A549 (cell line): ENCODE results near the gene PRADC1. TPM values are rescaled to one million over a fixed set of nuclear protein-coding genes. Genes with fewer than 3 reads are reported as not detected.

Source experiments
- ATAC-seq, 2 experiments: fragments of 200-7000 bp in 1 of 2; fragments of >200 bp in 1 of 2; cut with Nextera tagmentation in 1 of 2; cut with Tn5 transposase in 1 of 2; 3 replicates each; pipeline versions ENCODE4 v1.8.0 to v1.9.1; 2018 to 2020; ENCODE audit warnings: mild to moderate bottlenecking in 1 of 2, moderate library complexity in 1 of 2
- CTCF ChIA-PET: fragments of 300-600 bp; sonication (Branson Sonifier 250); formaldehyde crosslinking; extraction: SDS; loops from one replicate; lab custom pipeline; 2021; ENCODE audit warnings: antibody characterized with exemption, inconsistent platforms; lab: Yijun Ruan, JAX
- POLR2A ChIA-PET: fragments of 350-600 bp; formaldehyde crosslinking; extraction: SDS; loops from one replicate; lab custom pipeline; 2021; ENCODE audit warnings: antibody characterized with exemption, inconsistent platforms; lab: Yijun Ruan, JAX
- DNase-seq, 2 experiments: peaks; one replicate each; pipeline versions ENCODE4 v3.0.0 to v3.0.0-alpha.2; 2011 to 2016; ENCODE audit warnings: low read depth in 1 of 2, low spot score in 1 of 2
- FAIRE-seq: peaks from 2 replicates; lab custom pipeline; 2011; peaks lifted over from hg19 to GRCh38; lab: Jason Lieb, UNC
- H3K27ac ChIP-seq, 2 experiments: fragments of >200 bp; sonication (Bioruptor Twin); formaldehyde crosslinking; 3 replicates each; pipeline ENCODE4 v1.5.1; 2016 to 2017
- H3K4me1 ChIP-seq: fragments of >200 bp; sonication (Bioruptor Twin); formaldehyde crosslinking; 3 replicates; pipeline ENCODE4 v1.6.1; 2016
- H3K4me2 ChIP-seq: fragments of >200 bp; sonication (Bioruptor Twin); formaldehyde crosslinking; 3 replicates; pipeline ENCODE4 v1.6.1; 2016
- H3K4me3 ChIP-seq: fragments of >200 bp; sonication (Bioruptor Twin); formaldehyde crosslinking; 3 replicates; pipeline ENCODE4 v1.5.1; 2016
- H3K9me3 ChIP-seq: fragments of >200 bp; sonication (Bioruptor Twin); formaldehyde crosslinking; 3 replicates; pipeline ENCODE4 v1.6.1; 2016
- FOSB ChIP-seq: fragments of 250-450 bp; sonication (Bioruptor Pico); IDR thresholded peaks from 2 replicates; pipeline ENCODE4 v1.5.0; 2020; ENCODE audit warnings: mild to moderate bottlenecking, moderate library complexity
- HDAC2 ChIP-seq: fragments of 200-600 bp; sonication (generic); IDR thresholded peaks from 2 replicates; pipeline ENCODE4 v1.6.1; 2016
- HEYL ChIP-seq: fragments of 250-450 bp; sonication (Bioruptor Pico); IDR thresholded peaks from 2 replicates; pipeline ENCODE4 v1.8.0; 2021; ENCODE audit warnings: mild to moderate bottlenecking, moderate library complexity
- HOXA7 ChIP-seq: fragments of 250-450 bp; sonication (Bioruptor Pico); IDR thresholded peaks from 2 replicates; pipeline ENCODE4 v1.5.0; 2020; ENCODE audit warnings: mild to moderate bottlenecking, moderate library complexity
- HOXB13 ChIP-seq: fragments of 250-450 bp; sonication (Bioruptor Pico); IDR thresholded peaks from 2 replicates; pipeline ENCODE4 v1.5.0; 2020; ENCODE audit warnings: low read depth, mild to moderate bottlenecking, moderate library complexity
- JUN ChIP-seq, 2 experiments: fragments of >200 bp; sonication (Bioruptor Twin); formaldehyde crosslinking; IDR thresholded peaks; 2 replicates in 1 of 2; 3 replicates in 1 of 2; pipeline ENCODE4 v1.6.1; 2016 to 2017
- JUNB ChIP-seq: fragments of >200 bp; sonication (Bioruptor Twin); formaldehyde crosslinking; IDR thresholded peaks from 2 replicates; pipeline ENCODE4 v1.6.1; 2016
- KDM5A ChIP-seq: fragments of 200-600 bp; sonication (generic); IDR thresholded peaks from 2 replicates; pipeline ENCODE4 v1.6.1; 2016; ENCODE audit warnings: antibody characterized with exemption, mild to moderate bottlenecking
- MYC ChIP-seq: IDR thresholded peaks from 2 replicates; pipeline ENCODE4 v1.6.1; 2012; ENCODE audit warnings: mild to moderate bottlenecking, inconsistent platforms, low read length, improper control_type of control experiment, borderline replicate concordance
- NFE2L2 ChIP-seq: fragments of 150-350 bp; conservative IDR thresholded peaks from 2 replicates; pipeline ENCODE4 v1.6.1; 2014; ENCODE audit warnings: low read length
- PHF8 ChIP-seq: fragments of 200-600 bp; sonication (generic); IDR thresholded peaks from 2 replicates; pipeline ENCODE4 v1.6.1; 2016; ENCODE audit warnings: low read depth, mild to moderate bottlenecking, antibody characterized with exemption, moderate library complexity, borderline replicate concordance
- RARB ChIP-seq: fragments of 250-450 bp; sonication (Bioruptor Pico); IDR thresholded peaks from 2 replicates; pipeline ENCODE4 v1.8.0; 2021; ENCODE audit warnings: mild to moderate bottlenecking, moderate library complexity
- RFX5 ChIP-seq: fragments of 450-650 bp; IDR thresholded peaks from 2 replicates; pipeline ENCODE4 v1.7.1; 2014; ENCODE audit warnings: antibody characterized with exemption, mild to moderate bottlenecking, moderate library complexity
- SMC3 ChIP-seq: fragments of >200 bp; sonication (Bioruptor Twin); formaldehyde crosslinking; IDR thresholded peaks from 3 replicates; pipeline ENCODE4 v1.6.1; 2018; ENCODE audit warnings: inconsistent platforms
- SREBF2 ChIP-seq: fragments of 450-650 bp; IDR thresholded peaks from 2 replicates; pipeline ENCODE4 v1.6.1; 2014; ENCODE audit warnings: mild to moderate bottlenecking, moderate library complexity
- TFCP2L1 ChIP-seq: fragments of 250-450 bp; sonication (Bioruptor Pico); IDR thresholded peaks from 2 replicates; pipeline ENCODE4 v1.5.0; 2021; ENCODE audit warnings: mild to moderate bottlenecking
- ZC3H11A ChIP-seq: fragments of 450-650 bp; IDR thresholded peaks from 2 replicates; pipeline ENCODE4 v1.6.1; 2014; ENCODE audit warnings: antibody characterized with exemption, mild to moderate bottlenecking
- WGBS: methylation state at CpG from one replicate; pipeline ENCODE4 v1.1.6; 2017; ENCODE audit errors: missing lambda C conversion rate; 5-methylcytosine and 5-hydroxymethylcytosine counted together
- polyA plus RNA-seq, 4 experiments: library from polyadenylated mRNA; depleted of rRNA in 3 of 4; stranded (reverse); fragments of >200 nt; fragmentation: RNase III in 1 of 4; extraction: RNeasy Plus Mini Kit Qiagen cat#74134 plus additional on column Dnase treatment in 1 of 4; gene quantifications; 2 replicates in 3 of 4; 3 replicates in 1 of 4; pipeline ENCODE4 v1.2.3, GENCODE V29; 2011 to 2017
- TF ChIP-seq, protein P1 (sequence below): fragments of 200-600 bp; sonication (generic); IDR thresholded peaks from 2 replicates; pipeline ENCODE4 v1.6.1; 2016; ENCODE audit warnings: antibody characterized with exemption, mild to moderate bottlenecking, moderate library complexity
- TF ChIP-seq, protein P2 (sequence below): fragments of 250-450 bp; sonication (Bioruptor Pico); IDR thresholded peaks from 2 replicates; pipeline ENCODE4 v1.5.0; 2020; ENCODE audit warnings: low read depth, mild to moderate bottlenecking, moderate library complexity
- TF ChIP-seq, protein P3 (sequence below): IDR thresholded peaks from 2 replicates; pipeline ENCODE4 v1.6.1; 2012; ENCODE audit warnings: low read depth, borderline replicate concordance
- TF ChIP-seq, protein P4 (sequence below): fragments of 450-650 bp; IDR thresholded peaks from 2 replicates; pipeline ENCODE4 v1.6.1; 2014; ENCODE audit warnings: antibody characterized with exemption
- TF ChIP-seq, protein P5 (sequence below): IDR thresholded peaks from 2 replicates; pipeline ENCODE4 v1.6.1; 2012
- TF ChIP-seq, protein P6 (sequence below): fragments of >200 bp; sonication (Bioruptor Twin); formaldehyde crosslinking; IDR thresholded peaks from 3 replicates; pipeline ENCODE4 v1.5.1; 2016

PRADC1 gene
- polyA plus RNA-seq, 2 of the 4 experiments (the other 2 are of a cell fraction): 11.2 to 12.1 TPM

DNA sequence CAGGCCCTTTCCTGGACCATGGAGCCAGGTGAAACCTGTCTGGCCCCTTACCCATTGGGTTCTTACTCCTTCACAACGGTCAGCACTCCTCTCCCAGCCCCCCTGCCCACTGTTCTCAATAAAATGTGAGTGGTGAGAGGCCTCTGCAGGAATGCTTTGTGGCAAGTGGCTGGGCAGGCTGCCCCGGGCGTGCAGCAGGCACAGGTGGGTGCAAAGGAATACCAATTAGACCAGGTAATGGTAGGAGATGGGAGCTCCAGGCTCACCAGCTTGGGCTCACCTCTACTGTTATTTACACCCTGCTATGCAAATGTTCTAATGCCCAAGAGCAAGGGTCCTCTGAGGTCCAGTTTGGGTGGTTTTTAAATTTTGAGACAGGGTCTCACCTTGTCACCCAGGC lies 6.0 kb downstream of the PRADC1 start (continued):
- TF ChIP-seq, protein P1, sequence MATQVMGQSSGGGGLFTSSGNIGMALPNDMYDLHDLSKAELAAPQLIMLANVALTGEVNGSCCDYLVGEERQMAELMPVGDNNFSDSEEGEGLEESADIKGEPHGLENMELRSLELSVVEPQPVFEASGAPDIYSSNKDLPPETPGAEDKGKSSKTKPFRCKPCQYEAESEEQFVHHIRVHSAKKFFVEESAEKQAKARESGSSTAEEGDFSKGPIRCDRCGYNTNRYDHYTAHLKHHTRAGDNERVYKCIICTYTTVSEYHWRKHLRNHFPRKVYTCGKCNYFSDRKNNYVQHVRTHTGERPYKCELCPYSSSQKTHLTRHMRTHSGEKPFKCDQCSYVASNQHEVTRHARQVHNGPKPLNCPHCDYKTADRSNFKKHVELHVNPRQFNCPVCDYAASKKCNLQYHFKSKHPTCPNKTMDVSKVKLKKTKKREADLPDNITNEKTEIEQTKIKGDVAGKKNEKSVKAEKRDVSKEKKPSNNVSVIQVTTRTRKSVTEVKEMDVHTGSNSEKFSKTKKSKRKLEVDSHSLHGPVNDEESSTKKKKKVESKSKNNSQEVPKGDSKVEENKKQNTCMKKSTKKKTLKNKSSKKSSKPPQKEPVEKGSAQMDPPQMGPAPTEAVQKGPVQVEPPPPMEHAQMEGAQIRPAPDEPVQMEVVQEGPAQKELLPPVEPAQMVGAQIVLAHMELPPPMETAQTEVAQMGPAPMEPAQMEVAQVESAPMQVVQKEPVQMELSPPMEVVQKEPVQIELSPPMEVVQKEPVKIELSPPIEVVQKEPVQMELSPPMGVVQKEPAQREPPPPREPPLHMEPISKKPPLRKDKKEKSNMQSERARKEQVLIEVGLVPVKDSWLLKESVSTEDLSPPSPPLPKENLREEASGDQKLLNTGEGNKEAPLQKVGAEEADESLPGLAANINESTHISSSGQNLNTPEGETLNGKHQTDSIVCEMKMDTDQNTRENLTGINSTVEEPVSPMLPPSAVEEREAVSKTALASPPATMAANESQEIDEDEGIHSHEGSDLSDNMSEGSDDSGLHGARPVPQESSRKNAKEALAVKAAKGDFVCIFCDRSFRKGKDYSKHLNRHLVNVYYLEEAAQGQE: no peak
- no peak for TF ChIP-seq RARB (CRISPR knock-in tag)
- no peak for TF ChIP-seq FOSB (CRISPR knock-in tag)
- no peak for TF ChIP-seq HOXB13 (CRISPR knock-in tag)
- TF ChIP-seq RFX5: no peak
- TF ChIP-seq TFCP2L1: no peak
- TF ChIP-seq, protein P2, sequence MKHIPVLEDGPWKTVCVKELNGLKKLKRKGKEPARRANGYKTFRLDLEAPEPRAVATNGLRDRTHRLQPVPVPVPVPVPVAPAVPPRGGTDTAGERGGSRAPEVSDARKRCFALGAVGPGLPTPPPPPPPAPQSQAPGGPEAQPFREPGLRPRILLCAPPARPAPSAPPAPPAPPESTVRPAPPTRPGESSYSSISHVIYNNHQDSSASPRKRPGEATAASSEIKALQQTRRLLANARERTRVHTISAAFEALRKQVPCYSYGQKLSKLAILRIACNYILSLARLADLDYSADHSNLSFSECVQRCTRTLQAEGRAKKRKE (CRISPR knock-in tag): no peak

DNA sequence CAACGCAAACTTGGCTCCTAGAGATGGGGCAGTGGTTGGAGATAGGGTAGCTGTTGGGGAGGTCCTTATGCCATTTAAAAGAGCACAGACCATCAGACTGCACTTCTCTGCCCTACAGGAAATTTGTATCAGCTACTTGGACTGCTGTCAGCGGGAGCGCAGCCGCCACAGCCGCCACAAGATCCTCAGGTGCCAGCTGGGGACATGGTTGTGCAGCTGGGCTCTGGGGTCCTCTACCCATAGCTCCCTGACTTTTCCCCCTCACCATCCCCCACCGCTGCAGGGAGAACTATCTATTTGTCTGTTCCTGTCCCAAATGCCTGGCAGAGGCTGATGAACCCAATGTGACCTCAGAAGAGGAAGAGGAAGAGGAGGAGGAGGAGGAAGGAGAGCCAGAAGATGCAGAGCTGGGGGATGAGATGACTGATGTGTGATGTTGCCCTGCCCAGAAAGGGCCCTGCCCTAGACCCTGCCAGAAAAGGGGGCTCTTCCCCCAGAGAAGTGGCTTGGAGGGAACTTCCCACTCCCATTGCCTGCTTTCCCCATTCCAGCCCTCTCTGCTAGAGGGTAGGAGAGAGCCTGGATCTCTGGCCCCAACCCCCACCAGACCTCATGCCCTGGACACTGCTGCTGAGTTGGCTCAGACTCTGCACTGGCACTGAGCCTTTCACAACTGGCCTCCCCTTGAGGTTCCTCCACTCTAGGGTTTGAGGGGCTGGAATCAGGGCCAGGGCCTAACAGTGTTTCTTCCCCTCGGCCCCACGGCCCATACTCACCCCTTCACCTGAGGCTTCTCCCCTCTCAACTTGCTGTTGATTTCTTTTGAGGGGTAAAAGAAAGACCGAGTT lies 7.3 kb downstream of the PRADC1 start:
- TF ChIP-seq HEYL (CRISPR knock-in tag) (no peak), KDM5A (no peak), NFE2L2 (no peak), ZC3H11A (no peak), SREBF2 (no peak), JUN (IDR thresholded peaks at IDR 0.05) (no peak), PHF8 (no peak), JUNB (no peak)
- TF ChIP-seq, protein P3, sequence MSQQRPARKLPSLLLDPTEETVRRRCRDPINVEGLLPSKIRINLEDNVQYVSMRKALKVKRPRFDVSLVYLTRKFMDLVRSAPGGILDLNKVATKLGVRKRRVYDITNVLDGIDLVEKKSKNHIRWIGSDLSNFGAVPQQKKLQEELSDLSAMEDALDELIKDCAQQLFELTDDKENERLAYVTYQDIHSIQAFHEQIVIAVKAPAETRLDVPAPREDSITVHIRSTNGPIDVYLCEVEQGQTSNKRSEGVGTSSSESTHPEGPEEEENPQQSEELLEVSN: no peak
- Histone ChIP-seq H3K4me1 (no peaks in the 10 kb centered on the region), H3K4me2 (no peak overlapping the region), H3K9me3 (no peaks in the 10 kb centered on the region), H3K27ac (no peak overlapping the region), H3K4me3 (no peak overlapping the region)
- ChIA-PET CTCF (interaction anchor here (1.3 to 7.2 kb wide), 2 partner anchors 13 to 48 kb away, joined by 5 to 57 read pairs; no protein-coding TSS in a partner anchor), POLR2A (interaction anchor here (1.0 kb wide), 1 partner anchor 8 kb away, joined by 4 read pairs; the partner anchor contains the start of gene CCT7)
- ATAC-seq: no peak; a peak in 1 of 6 replicates
- DNase-seq: no peak
- 93% methylated on average over 9 of the region's 9 CpGs for WGBS
- FAIRE-seq: no peak

DNA sequence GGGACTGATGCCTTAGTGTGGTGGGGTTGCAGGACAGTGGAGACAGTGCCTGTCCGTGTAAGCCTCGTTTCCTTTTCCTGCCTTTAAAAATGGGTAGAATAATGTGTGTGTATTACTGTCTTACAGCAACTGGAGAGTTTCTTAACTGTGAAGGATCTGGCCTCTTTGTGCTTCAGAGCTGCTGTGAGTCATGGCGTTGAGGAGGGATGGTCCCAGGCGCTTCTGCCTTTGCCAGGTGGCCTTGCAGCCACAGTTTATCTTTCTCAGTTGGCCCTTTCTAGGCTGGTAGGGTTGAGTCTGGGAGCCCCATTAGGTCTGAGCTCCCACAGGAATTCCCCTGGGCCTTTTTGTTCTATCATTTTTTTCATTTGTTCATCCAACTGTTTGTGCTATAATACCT lies 9.2 kb downstream of the PRADC1 start:
- FAIRE-seq: no peak
- WGBS: 95% methylated on average over 4 of the region's 4 CpGs
- Histone ChIP-seq H3K4me3 (no peak overlapping the region), H3K4me2 (no peak overlapping the region), H3K27ac (no peak overlapping the region), H3K9me3 (no peaks in the 10 kb centered on the region), H3K4me1 (no peaks in the 10 kb centered on the region)
- ChIA-PET CTCF (interaction anchor here (0.7 to 7.2 kb wide), 5 partner anchors 9 to 331 kb away, joined by 3 to 57 read pairs (median 4); no protein-coding TSS in a partner anchor), POLR2A (no interaction called here)
- no peak for ATAC-seq
- DNase-seq: no peak
- TF ChIP-seq SREBF2 (no peak), HDAC2 (no peak), SMC3 (no peak), PHF8 (no peak), JUNB (no peak), MYC (no peak), HOXA7 (no peak), HEYL (CRISPR knock-in tag) (no peak), RFX5 (no peak)
- TF ChIP-seq, protein P4, sequence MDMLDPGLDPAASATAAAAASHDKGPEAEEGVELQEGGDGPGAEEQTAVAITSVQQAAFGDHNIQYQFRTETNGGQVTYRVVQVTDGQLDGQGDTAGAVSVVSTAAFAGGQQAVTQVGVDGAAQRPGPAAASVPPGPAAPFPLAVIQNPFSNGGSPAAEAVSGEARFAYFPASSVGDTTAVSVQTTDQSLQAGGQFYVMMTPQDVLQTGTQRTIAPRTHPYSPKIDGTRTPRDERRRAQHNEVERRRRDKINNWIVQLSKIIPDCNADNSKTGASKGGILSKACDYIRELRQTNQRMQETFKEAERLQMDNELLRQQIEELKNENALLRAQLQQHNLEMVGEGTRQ: no peak
- TF ChIP-seq, protein P5, sequence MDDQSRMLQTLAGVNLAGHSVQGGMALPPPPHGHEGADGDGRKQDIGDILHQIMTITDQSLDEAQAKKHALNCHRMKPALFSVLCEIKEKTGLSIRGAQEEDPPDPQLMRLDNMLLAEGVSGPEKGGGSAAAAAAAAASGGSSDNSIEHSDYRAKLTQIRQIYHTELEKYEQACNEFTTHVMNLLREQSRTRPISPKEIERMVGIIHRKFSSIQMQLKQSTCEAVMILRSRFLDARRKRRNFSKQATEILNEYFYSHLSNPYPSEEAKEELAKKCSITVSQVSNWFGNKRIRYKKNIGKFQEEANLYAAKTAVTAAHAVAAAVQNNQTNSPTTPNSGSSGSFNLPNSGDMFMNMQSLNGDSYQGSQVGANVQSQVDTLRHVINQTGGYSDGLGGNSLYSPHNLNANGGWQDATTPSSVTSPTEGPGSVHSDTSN: no peak
- TF ChIP-seq, protein P6, sequence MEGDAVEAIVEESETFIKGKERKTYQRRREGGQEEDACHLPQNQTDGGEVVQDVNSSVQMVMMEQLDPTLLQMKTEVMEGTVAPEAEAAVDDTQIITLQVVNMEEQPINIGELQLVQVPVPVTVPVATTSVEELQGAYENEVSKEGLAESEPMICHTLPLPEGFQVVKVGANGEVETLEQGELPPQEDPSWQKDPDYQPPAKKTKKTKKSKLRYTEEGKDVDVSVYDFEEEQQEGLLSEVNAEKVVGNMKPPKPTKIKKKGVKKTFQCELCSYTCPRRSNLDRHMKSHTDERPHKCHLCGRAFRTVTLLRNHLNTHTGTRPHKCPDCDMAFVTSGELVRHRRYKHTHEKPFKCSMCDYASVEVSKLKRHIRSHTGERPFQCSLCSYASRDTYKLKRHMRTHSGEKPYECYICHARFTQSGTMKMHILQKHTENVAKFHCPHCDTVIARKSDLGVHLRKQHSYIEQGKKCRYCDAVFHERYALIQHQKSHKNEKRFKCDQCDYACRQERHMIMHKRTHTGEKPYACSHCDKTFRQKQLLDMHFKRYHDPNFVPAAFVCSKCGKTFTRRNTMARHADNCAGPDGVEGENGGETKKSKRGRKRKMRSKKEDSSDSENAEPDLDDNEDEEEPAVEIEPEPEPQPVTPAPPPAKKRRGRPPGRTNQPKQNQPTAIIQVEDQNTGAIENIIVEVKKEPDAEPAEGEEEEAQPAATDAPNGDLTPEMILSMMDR: no peak
- TF ChIP-seq, protein P2 (CRISPR knock-in tag): no peak
